Sigmoid colon (tissue), 7 donors: ENCODE measurements around the gene IFT20. TPM values are rescaled to one million over a fixed set of nuclear protein-coding genes. Genes with fewer than 3 reads are reported as not detected.

Source experiments
- DNase-seq: peaks from one replicate; pipeline ENCODE4 v3.0.0-alpha.2; 2019
- H3K27ac ChIP-seq, 4 donors: fragments of 200-600 bp; sonication (generic); one replicate each; pipeline ENCODE4 v1.5.1; 2016 to 2019; ENCODE audit warnings: mild to moderate bottlenecking in 1 of 4
- H3K27me3 ChIP-seq, 3 donors: fragments of 200-600 bp; sonication (generic); one replicate each; pipeline ENCODE4 v1.5.1; 2019; ENCODE audit warnings: mild to moderate bottlenecking in 1 of 3
- H3K36me3 ChIP-seq, 4 donors: fragments of 200-600 bp; sonication (generic); one replicate each; pipeline ENCODE4 v1.5.1; 2016 to 2019
- H3K4me1 ChIP-seq, 4 donors: fragments of 200-600 bp; sonication (generic); one replicate each; pipeline ENCODE4 v1.5.1; 2017 to 2019
- H3K4me3 ChIP-seq, 4 donors: fragments of 200-600 bp; sonication (generic); one replicate each; pipeline ENCODE4 v1.5.1; 2017 to 2019; ENCODE audit warnings: mild to moderate bottlenecking in 2 of 4, moderate library complexity in 1 of 4
- H3K9me3 ChIP-seq, 4 donors: fragments of 200-600 bp in 3 of 4; sonication (generic) in 3 of 4; one replicate each; pipeline versions ENCODE4 v1.5.1 to v1.6.1; 2013 to 2019
- EP300 ChIP-seq, 4 donors: sonication (generic); formaldehyde crosslinking; IDR thresholded peaks; one replicate each; pipeline ENCODE4 v1.6.1; 2017; ENCODE audit warnings: antibody characterized with exemption in 4 of 4
- POLR2A ChIP-seq, 2 donors: fragments of 450-650 bp; IDR thresholded peaks; one replicate each; pipeline ENCODE4 v1.6.1; 2016; ENCODE audit warnings: antibody characterized with exemption in 2 of 2, mild to moderate bottlenecking in 2 of 2, moderate library complexity in 2 of 2
- POLR2AphosphoS5 ChIP-seq, 4 donors: sonication (generic); formaldehyde crosslinking; IDR thresholded peaks; one replicate each; pipeline ENCODE4 v1.6.1; 2017; ENCODE audit warnings: antibody characterized with exemption in 4 of 4
- WGBS, 2 donors: extraction: QIAGEN DNeasy Blood & Tissue Kit; methylation state at CpG; one replicate each; pipeline ENCODE4 v1.1.7; 2013; 5-methylcytosine and 5-hydroxymethylcytosine counted together
- intact Hi-C: fragments of 100-400 bp; cut with DNase I; formaldehyde crosslinking; loops from one replicate; pipeline ENCODE4 v1.15.1; 2023
- polyA plus RNA-seq, 3 donors: library from polyadenylated mRNA; stranded (reverse); fragments of 200-250 nt; gene quantifications; one replicate each; pipeline ENCODE4 v1.2.3, GENCODE V29; 2013
- total RNA-seq, 4 donors: library from RNA; depleted of rRNA; stranded (reverse); fragments of >200 nt; gene quantifications; one replicate each; pipeline ENCODE4 v1.1.0, GENCODE V29; 2016
- TF ChIP-seq, protein P1 (sequence below), 4 experiments: fragments of 450-650 bp in 3 of 4; fragments of 200-600 bp in 1 of 4; IDR thresholded peaks; one replicate each; pipeline ENCODE4 v1.5.1; 2016 to 2019; ENCODE audit warnings: antibody characterized with exemption in 4 of 4, mild to moderate bottlenecking in 3 of 4, moderate library complexity in 2 of 4
- donor health status: healthy with polysubstance abuse.
- donor health status: Bipolar disorder and iron deficiency.
- donor health status: healthy.

IFT20 gene
- total and polyA plus RNA-seq, 7 donors: 32.5 to 73.6 (median 58.4) TPM

DNA sequence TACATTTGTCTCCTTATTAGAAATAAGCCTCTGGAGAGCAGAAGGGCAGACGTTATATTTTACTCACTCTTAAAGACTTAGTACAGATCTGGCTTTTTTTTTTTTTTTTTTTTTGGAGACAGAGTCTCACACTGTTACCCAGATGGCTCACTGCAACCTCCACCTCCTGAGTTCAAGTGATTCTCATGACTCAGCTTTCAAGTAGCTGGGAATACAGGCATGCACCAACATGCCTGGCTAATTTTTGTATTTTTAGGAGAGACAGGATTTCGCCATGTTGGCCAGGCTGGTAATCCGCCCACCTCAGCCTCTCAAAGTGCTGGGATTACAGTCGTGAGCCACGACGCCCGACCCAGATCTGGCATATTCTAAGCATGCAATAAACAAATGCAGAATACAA is 52.7 kb downstream of the IFT20 start:
- H3K4me3 ChIP-seq: no peak overlapping the region
- 67 to 78% methylated on average over 7 of the region's 7 CpGs for WGBS, 2 donors
- H3K4me1 ChIP-seq: no peaks in the 10 kb centered on the region
- no peaks in the 10 kb centered on the region for H3K27me3 ChIP-seq
- intact Hi-C loops: no loop called here
- no peaks in the 10 kb centered on the region for H3K36me3 ChIP-seq
- no peaks in the 10 kb centered on the region for H3K9me3 ChIP-seq
- no peak overlapping the region for H3K27ac ChIP-seq
- TF ChIP-seq EP300 (IDR thresholded peaks at IDR 0.05): no peak
- no peak for DNase-seq

DNA sequence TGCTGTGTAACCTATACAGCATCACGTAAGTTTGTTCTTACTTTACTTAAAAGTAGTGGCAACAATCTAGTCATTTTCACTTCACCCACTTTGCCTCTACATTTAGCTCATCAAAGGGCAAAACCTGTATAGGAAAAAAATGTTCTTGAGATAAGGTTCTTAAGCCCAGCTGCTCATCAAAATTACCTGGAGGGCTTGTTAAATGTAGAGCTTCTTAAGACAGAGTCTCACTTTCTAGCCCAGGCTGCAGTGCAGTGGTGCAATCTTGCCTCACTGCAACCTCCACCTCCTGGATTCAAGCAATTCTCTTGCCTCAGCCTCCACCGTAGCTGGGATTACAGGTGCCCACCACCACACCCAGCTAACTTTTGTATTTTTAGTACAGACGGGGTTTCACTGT is 54.4 kb downstream of the IFT20 start:
- Histone ChIP-seq H3K4me1 (no peaks in the 10 kb centered on the region), H3K9me3 (no peaks in the 10 kb centered on the region), H3K27me3 (no peaks in the 10 kb centered on the region), H3K27ac (no peak overlapping the region), H3K4me3 (no peak overlapping the region), H3K36me3 (no peaks in the 10 kb centered on the region)
- TF ChIP-seq POLR2A (IDR thresholded peaks at IDR 0.05) (no peak), POLR2AphosphoS5 (IDR thresholded peaks at IDR 0.05) (no peak), EP300 (IDR thresholded peaks at IDR 0.05) (no peak)
- TF ChIP-seq, protein P1, sequence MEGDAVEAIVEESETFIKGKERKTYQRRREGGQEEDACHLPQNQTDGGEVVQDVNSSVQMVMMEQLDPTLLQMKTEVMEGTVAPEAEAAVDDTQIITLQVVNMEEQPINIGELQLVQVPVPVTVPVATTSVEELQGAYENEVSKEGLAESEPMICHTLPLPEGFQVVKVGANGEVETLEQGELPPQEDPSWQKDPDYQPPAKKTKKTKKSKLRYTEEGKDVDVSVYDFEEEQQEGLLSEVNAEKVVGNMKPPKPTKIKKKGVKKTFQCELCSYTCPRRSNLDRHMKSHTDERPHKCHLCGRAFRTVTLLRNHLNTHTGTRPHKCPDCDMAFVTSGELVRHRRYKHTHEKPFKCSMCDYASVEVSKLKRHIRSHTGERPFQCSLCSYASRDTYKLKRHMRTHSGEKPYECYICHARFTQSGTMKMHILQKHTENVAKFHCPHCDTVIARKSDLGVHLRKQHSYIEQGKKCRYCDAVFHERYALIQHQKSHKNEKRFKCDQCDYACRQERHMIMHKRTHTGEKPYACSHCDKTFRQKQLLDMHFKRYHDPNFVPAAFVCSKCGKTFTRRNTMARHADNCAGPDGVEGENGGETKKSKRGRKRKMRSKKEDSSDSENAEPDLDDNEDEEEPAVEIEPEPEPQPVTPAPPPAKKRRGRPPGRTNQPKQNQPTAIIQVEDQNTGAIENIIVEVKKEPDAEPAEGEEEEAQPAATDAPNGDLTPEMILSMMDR (IDR thresholded peaks at IDR 0.05): no peak
- DNase-seq: no peak
- 81 to 83% methylated on average over 3 of the region's 3 CpGs for WGBS, 2 donors
- intact Hi-C loops: no loop called here

DNA sequence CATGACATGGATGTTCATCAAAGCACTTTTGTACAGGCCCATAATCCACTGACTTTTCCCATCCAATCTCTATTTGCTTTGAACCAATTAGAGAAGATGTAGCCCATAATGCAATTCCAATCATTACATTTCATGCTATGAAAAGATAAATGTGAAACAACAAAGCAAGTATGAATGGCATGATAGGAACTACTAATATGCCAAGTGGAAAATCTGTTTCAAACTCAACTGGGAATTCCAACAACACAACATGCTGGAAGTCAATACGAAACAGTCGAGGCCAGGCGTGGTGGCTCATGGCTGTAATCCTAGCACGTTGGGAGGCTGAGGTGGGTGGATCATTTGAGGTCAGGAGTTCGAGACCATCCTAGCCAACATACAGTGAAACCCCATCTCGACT is 55.9 kb downstream of the IFT20 start:
- TF ChIP-seq EP300 (IDR thresholded peaks at IDR 0.05) (no peak), POLR2A (IDR thresholded peaks at IDR 0.05) (no peak), POLR2AphosphoS5 (IDR thresholded peaks at IDR 0.05) (no peak)
- TF ChIP-seq, protein P1 (IDR thresholded peaks at IDR 0.05): no peak
- H3K4me3 ChIP-seq: no peak overlapping the region
- H3K9me3 ChIP-seq: no peaks in the 10 kb centered on the region
- DNase-seq: no peak
- no peaks in the 10 kb centered on the region for H3K36me3 ChIP-seq
- H3K4me1 ChIP-seq: no peaks in the 10 kb centered on the region
- H3K27ac ChIP-seq: no peak overlapping the region
- intact Hi-C loops: no loop called here
- 85 to 88% methylated on average over 6 of the region's 6 CpGs for WGBS, 2 donors
- no peaks in the 10 kb centered on the region for H3K27me3 ChIP-seq

Other genes with a start within 250 kb of the IFT20 start
- 10 to 100 TPM in 1 of 4 donors, 1 to 10 TPM in 3; 5.8 to 10.9 (median 9.2) TPM for gene TMEM97, start 16.3 kb downstream of the IFT20 start, total RNA-seq
- 10 to 100 TPM in 1 of 3 donors, 1 to 10 TPM in 2; 3.6 to 25.2 (median 6.2) TPM for gene TMEM97, start 16.3 kb downstream of the IFT20 start, polyA plus RNA-seq
- 10 to 100 TPM; 14.6 to 20.8 (median 17.1) TPM for gene TNFAIP1, start 289 bp upstream of the IFT20 start, total RNA-seq
- gene TNFAIP1, start 289 bp upstream of the IFT20 start, polyA plus RNA-seq: 10 to 100 TPM; 15.0 to 18.5 (median 17.9) TPM
- 10 to 100 TPM; 55.8 to 65.6 (median 59.3) TPM for gene POLDIP2, start 22.1 kb upstream of the IFT20 start, total RNA-seq
- gene POLDIP2, start 22.1 kb upstream of the IFT20 start, polyA plus RNA-seq: 10 to 100 TPM; 66.1 to 80.5 (median 75.6) TPM
- gene SEBOX, start 29.7 kb upstream of the IFT20 start, total RNA-seq: not detected
- gene SEBOX, start 29.7 kb upstream of the IFT20 start, polyA plus RNA-seq: not detected
- 1 to 10 TPM in 1 of 4 donors, under 1 TPM in 3; 0.16 to 1.9 (median 0.38) TPM for gene VTN, start 34.8 kb upstream of the IFT20 start, total RNA-seq
- gene VTN, start 34.8 kb upstream of the IFT20 start, polyA plus RNA-seq: under 1 TPM in 2 of 3 donors, not detected in 1; 0.45 to 0.60 TPM
- gene SARM1, start 36.2 kb upstream of the IFT20 start, total RNA-seq: 10 to 100 TPM in 2 of 4 donors, 1 to 10 TPM in 2; 7.7 to 13.3 (median 10.1) TPM
- 10 to 100 TPM in 1 of 3 donors, 1 to 10 TPM in 2; 3.5 to 10.2 (median 6.0) TPM for gene SARM1, start 36.2 kb upstream of the IFT20 start, polyA plus RNA-seq
- gene SLC46A1, start 70.7 kb upstream of the IFT20 start, total RNA-seq: 1 to 10 TPM; 2.7 to 8.6 (median 5.1) TPM
- 1 to 10 TPM; 4.1 to 7.6 (median 4.2) TPM for gene SLC46A1, start 70.7 kb upstream of the IFT20 start, polyA plus RNA-seq
- under 1 TPM in 1 of 4 donors, not detected in 3; under 0.01 TPM for gene SLC13A2, start 138.2 kb upstream of the IFT20 start, total RNA-seq
- 10 to 100 TPM in 2 of 3 donors, 1 to 10 TPM in 1; 8.4 to 29.1 (median 11.4) TPM for gene SLC13A2, start 138.2 kb upstream of the IFT20 start, polyA plus RNA-seq
- gene FOXN1, start 170.9 kb upstream of the IFT20 start, total RNA-seq: not detected
- gene FOXN1, start 170.9 kb upstream of the IFT20 start, polyA plus RNA-seq: under 1 TPM; 0.23 to 0.60 (median 0.38) TPM
- gene UNC119, start 217.2 kb upstream of the IFT20 start, total RNA-seq: 10 to 100 TPM; 20.7 to 25.8 (median 23.6) TPM
- gene UNC119, start 217.2 kb upstream of the IFT20 start, polyA plus RNA-seq: 10 to 100 TPM; 23.4 to 35.8 (median 31.2) TPM
- gene PIGS, start 236.1 kb upstream of the IFT20 start, total RNA-seq: 10 to 100 TPM; 17.2 to 42.5 (median 36.7) TPM
- 10 to 100 TPM; 19.2 to 66.3 (median 27.0) TPM for gene PIGS, start 236.1 kb upstream of the IFT20 start, polyA plus RNA-seq
- 10 to 100 TPM; 10.2 to 30.0 (median 24.9) TPM for gene ALDOC, start 241.4 kb upstream of the IFT20 start, total RNA-seq
- gene ALDOC, start 241.4 kb upstream of the IFT20 start, polyA plus RNA-seq: 10 to 100 TPM; 28.8 to 43.3 (median 38.4) TPM